Activated CD4-positive, alpha-beta memory T cell treated with anti-CD3 and anti-CD28 coated beads, Interleukin-2, amount 10 ng/mL, durations not matched to agents 7 days and 5 days (primary cell): ENCODE results near the gene SPG11. TPM values are rescaled to one million over a fixed set of nuclear protein-coding genes. Genes with fewer than 3 reads are reported as not detected.
"Not testable (repeated sequence)": the region's sequence is repeated elsewhere in the genome, so short reads cannot be mapped to it uniquely, and the experiment has no call there.

Source experiments
- CTCF ChIA-PET: fragments of 350-600 bp; sonication (Branson Sonifier 250); formaldehyde crosslinking; loops from one replicate; lab custom pipeline; 2021; ENCODE audit warnings: antibody characterized with exemption, inconsistent platforms; lab: Charles Lee
- POLR2A ChIA-PET: fragments of 350-600 bp; sonication (Branson Sonifier 250); formaldehyde crosslinking; loops from one replicate; lab custom pipeline; 2021; ENCODE audit warnings: antibody characterized with exemption; lab: Charles Lee
- DNase-seq: peaks from one replicate; pipeline ENCODE4 v3.0.0-alpha.2; 2020
- H3K27ac Mint-ChIP-seq: one replicate; pipeline ENCODE4 v1.8.0; 2021; ENCODE audit warnings: mild to moderate bottlenecking, mixed read lengths
- H3K27me3 Mint-ChIP-seq: one replicate; pipeline ENCODE4 v1.8.0; 2021; ENCODE audit warnings: mixed read lengths
- H3K36me3 Mint-ChIP-seq: one replicate; pipeline ENCODE4 v1.8.0; 2021; ENCODE audit warnings: low read depth, mixed read lengths
- H3K4me1 Mint-ChIP-seq: one replicate; pipeline ENCODE4 v1.8.0; 2021; ENCODE audit warnings: mixed read lengths
- H3K4me3 Mint-ChIP-seq: one replicate; pipeline ENCODE4 v1.8.0; 2021; ENCODE audit warnings: mild to moderate bottlenecking, mixed read lengths
- H3K9me3 Mint-ChIP-seq: one replicate; pipeline ENCODE4 v1.8.0; 2021; ENCODE audit warnings: mixed read lengths
- total RNA-seq, 2 experiments: library from RNA; stranded (reverse); gene quantifications; one replicate each; pipeline ENCODE4 v1.2.3, GENCODE V29; 2021

SPG11 gene
- total RNA-seq, 2 experiments from 2014 or later, result 76.9 to 84.4 TPM

DNA sequence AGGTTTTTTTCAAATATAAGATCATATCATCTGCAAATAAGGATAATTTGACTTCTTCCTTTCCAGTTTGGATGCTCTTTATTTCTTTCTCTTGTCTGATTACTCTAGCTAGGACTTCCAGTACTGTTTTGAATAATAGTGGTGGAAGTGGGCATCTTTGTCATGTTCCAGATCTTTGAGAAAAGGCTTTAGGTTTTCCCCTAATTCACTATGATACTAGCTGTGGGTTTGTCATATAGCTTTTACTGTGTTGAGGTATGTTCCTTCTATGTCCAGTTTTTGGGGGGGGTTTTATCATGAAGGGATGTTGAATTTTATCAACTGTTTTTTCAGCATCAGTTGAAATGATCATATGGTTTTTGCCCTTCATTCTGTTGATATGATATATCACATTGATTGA is 37.2 kb upstream of the SPG11 start:
- H3K4me3 Mint-ChIP-seq, H3K27ac Mint-ChIP-seq, CTCF ChIA-PET, DNase-seq: not testable (repeated sequence)
- Mint-ChIP-seq H3K36me3 (peaks cover 51% of the 10 kb centered on the region), H3K27me3 (peaks cover 15% of the 10 kb centered on the region), H3K9me3 (peaks cover 26% of the 10 kb centered on the region), H3K4me1 (peaks cover 17% of the 10 kb centered on the region)
- POLR2A ChIA-PET, result interaction anchor here (1.2 to 4.0 kb wide), 3 partner anchors 11 to 34 kb away, joined by 4 to 19 read pairs (median 6); partner anchors contain the start of genes B2M and PATL2

DNA sequence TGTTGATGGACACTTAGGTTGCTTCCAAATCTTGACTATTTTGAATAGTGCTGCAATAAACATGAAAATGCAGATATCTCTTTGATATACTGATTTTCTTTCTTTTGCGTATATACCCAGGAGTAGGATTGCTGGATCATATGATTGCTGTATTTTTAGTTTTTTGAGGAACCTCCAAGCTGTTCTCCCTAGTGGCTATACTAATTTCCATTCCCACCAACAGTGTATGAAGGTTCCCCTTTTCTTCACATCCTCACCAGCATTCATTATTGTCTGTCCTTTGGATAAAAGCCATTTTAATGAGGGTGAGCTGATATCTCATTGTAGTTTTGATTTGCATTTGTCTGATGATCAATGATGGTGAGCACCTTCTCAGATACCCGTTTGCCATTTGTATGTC is 35.2 kb upstream of the SPG11 start:
- H3K4me1 Mint-ChIP-seq, result peaks cover 25% of the 10 kb centered on the region
- no peak for DNase-seq
- CTCF ChIA-PET, result interaction anchor here (0.7 kb wide), 1 partner anchor 83 kb away, joined by 3 read pairs; no protein-coding TSS in a partner anchor
- H3K36me3 Mint-ChIP-seq, result peaks cover 39% of the 10 kb centered on the region
- POLR2A ChIA-PET, result interaction anchor here (0.8 to 4.0 kb wide), 6 partner anchors 9 to 34 kb away, joined by 3 to 19 read pairs (median 5); partner anchors contain the start of genes B2M, PATL2 and SPG11
- peaks cover 17% of the 10 kb centered on the region for H3K9me3 Mint-ChIP-seq
- no peak overlapping the region for H3K27ac Mint-ChIP-seq
- no peak overlapping the region for H3K4me3 Mint-ChIP-seq
- H3K27me3 Mint-ChIP-seq, result peaks cover 15% of the 10 kb centered on the region

DNA sequence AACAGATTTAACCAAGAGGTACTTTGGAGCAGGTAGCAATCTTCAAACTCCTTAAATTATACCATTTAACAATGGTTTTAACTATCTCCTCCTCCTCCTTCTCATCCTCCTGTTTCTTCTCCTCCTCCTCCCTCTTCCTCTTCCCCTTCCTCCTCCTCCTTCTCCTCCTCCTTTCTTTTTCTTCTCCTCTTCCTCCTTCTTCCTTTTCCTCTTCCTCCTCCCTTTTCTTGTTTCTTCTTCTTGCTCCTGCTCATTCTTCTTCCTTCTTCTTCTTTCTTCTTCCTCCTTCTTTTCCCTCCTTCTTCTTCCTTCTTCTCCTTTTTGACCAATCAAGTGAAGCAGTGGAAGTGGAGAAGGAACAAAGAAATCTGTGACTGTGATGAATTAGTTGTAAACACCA is 33.6 kb upstream of the SPG11 start:
- CTCF ChIA-PET, result no interaction called here
- Mint-ChIP-seq H3K36me3 (peaks cover 24% of the 10 kb centered on the region), H3K4me1 (peaks cover 25% of the 10 kb centered on the region), H3K4me3 (no peak overlapping the region), H3K9me3 (peaks cover 11% of the 10 kb centered on the region), H3K27me3 (peaks cover 15% of the 10 kb centered on the region), H3K27ac (no peak overlapping the region)
- POLR2A ChIA-PET, result interaction anchor here (0.7 to 1.8 kb wide), 4 partner anchors 10 to 55 kb away, joined by 3 to 4 read pairs (median 3); no protein-coding TSS in a partner anchor
- DNase-seq, result no peak

DNA sequence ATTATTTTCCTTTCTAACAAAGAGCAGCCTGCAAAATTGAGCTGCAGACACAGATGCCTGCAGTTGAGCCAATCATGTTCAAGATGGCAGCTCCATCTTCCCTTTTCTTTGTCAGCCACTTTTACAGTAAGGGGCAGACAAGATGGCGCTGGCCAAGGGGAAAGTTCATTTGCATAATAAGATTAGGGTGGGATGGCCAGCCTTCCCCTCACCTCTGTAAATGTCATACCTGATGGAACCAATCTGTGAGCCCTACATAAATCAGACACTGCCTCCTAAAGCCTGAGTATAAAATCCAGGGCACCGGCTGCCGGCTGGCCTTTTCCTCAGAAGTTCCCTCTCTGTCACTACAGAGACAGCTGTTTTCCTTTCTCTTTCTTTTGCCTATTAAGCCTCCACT is 31.8 kb upstream of the SPG11 start:
- Mint-ChIP-seq H3K9me3 (no peaks in the 10 kb centered on the region), H3K4me3 (no peak overlapping the region), H3K36me3 (peaks cover 10% of the 10 kb centered on the region), H3K4me1 (peaks cover 20% of the 10 kb centered on the region), H3K27me3 (peaks cover 15% of the 10 kb centered on the region), H3K27ac (no peak overlapping the region)
- CTCF ChIA-PET, result interaction anchor here (0.6 to 1.7 kb wide), 2 partner anchors 32 to 1600 kb away, joined by 3 to 5 read pairs; partner anchors contain the start of gene SPG11
- DNase-seq, result no peak
- POLR2A ChIA-PET, result interaction anchor here (0.9 to 3.0 kb wide), 4 partner anchors 16 to 29 kb away, joined by 4 to 23 read pairs (median 6); partner anchors contain the start of genes B2M and PATL2

DNA sequence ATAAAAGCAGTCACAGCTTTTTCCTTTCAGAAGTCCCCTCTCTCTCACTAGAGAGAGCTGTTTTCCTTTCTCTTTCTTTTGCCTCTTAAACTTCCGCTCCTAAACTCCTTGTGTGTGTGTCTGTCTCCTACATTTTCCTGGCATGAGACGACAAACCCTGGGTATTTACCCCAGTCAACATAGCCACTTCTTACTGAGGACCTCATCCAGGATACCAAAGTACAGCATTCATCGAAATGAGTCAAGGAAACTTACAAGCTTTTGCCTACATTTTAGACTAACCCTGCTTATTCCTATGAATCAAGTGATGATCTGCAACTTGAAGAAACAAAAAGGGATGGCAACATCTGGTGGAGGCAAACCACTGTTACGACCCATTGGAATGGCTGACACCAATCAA is 31.0 kb upstream of the SPG11 start:
- no peak overlapping the region for H3K4me3 Mint-ChIP-seq
- H3K27me3 Mint-ChIP-seq, result peaks cover 15% of the 10 kb centered on the region
- CTCF ChIA-PET, result no interaction called here
- peaks cover 22% of the 10 kb centered on the region for H3K4me1 Mint-ChIP-seq
- POLR2A ChIA-PET, result interaction anchor here (1.2 to 3.0 kb wide), 3 partner anchors 17 to 35 kb away, joined by 3 to 23 read pairs (median 7); partner anchors contain the start of genes B2M and PATL2
- H3K27ac Mint-ChIP-seq, result no peak overlapping the region
- DNase-seq, result no peak
- peaks cover 2% of the 10 kb centered on the region for H3K9me3 Mint-ChIP-seq
- H3K36me3 Mint-ChIP-seq, result peaks cover 6% of the 10 kb centered on the region

DNA sequence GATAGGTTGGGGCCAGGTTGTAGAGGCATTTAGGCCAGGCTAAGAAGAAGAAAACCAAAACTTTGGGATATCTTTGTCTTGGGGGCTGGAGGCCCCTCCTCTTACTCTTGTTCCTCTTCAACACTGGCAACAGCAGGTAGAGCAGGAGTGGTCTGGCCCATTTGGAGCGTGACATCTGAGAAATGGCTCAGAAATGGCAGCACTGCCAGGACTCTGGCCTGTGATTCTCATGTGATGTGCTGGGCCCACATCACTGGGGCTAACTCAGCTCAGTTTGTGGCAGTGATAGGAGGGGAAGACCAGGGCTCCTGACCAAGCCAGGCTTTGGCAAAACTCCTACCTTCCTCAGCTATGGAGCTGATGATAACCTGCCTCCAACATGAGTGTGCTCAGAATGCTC is 29.2 kb upstream of the SPG11 start:
- Mint-ChIP-seq H3K27ac (no peak overlapping the region), H3K9me3 (peaks cover 16% of the 10 kb centered on the region), H3K27me3 (peaks cover 9% of the 10 kb centered on the region), H3K4me1 (peaks cover 36% of the 10 kb centered on the region), H3K4me3 (no peak overlapping the region), H3K36me3 (peaks cover 18% of the 10 kb centered on the region)
- CTCF ChIA-PET, result interaction anchor here (0.9 to 1.7 kb wide), 7 partner anchors 10 to 472 kb away, joined by 3 to 9 read pairs (median 5); partner anchors contain the start of genes B2M, PATL2 and SPG11
- POLR2A ChIA-PET, result interaction anchor here (1.2 to 35.5 kb wide), 5 partner anchors 9 to 29 kb away, joined by 4 to 4153 read pairs (median 5); partner anchors contain the start of genes B2M, PATL2, SPG11 and TRIM69
- DNase-seq, result no peak

DNA sequence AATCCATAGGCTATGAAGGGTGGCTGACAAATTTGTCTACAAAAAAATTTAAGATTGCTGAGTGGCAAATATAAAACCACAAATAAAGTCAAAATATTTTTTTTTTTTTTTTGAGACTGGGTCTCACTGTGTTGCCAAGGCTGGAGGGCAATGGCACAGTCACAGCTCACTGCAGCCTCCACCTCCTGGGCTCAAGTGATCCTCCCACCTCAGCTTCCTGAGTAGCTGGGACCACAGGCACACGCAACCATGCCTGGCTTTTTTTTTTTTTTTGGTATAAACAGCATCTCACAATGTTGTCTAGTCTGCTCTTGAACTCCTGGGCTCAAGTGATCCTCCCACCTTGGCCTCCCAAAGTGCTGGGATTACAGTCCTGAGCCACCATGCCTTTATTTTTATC is 26.8 kb upstream of the SPG11 start:
- Mint-ChIP-seq H3K36me3 (peaks cover 40% of the 10 kb centered on the region), H3K4me1 (peaks cover 44% of the 10 kb centered on the region), H3K27ac (peak overlapping the region; percentile 52), H3K9me3 (peaks cover 27% of the 10 kb centered on the region)
- peak; percentile 56 for DNase-seq
- not testable (repeated sequence) for H3K4me3 Mint-ChIP-seq, H3K27me3 Mint-ChIP-seq
- ChIA-PET POLR2A (interaction anchor here (0.7 to 35.5 kb wide), 4 partner anchors 13 to 31 kb away, joined by 3 to 4153 read pairs (median 59); partner anchors contain the start of genes B2M, PATL2, SPG11 and TRIM69), CTCF (interaction anchor here (0.7 to 2.0 kb wide), 7 partner anchors 13 to 92 kb away, joined by 3 to 19 read pairs (median 7); partner anchors contain the start of genes B2M, PATL2 and SPG11)

DNA sequence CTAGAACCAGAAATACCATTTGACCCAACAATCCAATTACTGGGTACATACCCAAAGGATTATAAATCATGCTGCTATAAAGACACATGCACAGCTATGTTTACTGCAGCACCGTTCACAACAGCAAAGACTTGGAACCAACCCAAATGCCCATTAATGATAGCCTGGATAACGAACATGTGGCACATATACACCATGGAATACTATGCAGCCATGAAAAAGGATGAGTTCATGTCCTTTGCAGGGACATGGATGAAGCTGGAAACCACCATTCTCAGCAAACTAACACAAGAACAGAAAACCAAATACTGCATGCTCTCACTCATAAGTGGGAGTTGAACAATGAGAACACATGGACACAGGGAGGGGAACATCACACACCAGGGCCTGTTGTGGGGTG is 25.9 kb upstream of the SPG11 start:
- peak overlapping the region; percentile 31 for H3K27ac Mint-ChIP-seq
- H3K4me1 Mint-ChIP-seq, result peaks cover 49% of the 10 kb centered on the region
- H3K27me3 Mint-ChIP-seq, DNase-seq, H3K4me3 Mint-ChIP-seq: not testable (repeated sequence)
- peaks cover 35% of the 10 kb centered on the region for H3K9me3 Mint-ChIP-seq
- ChIA-PET CTCF (interaction anchor here (0.8 to 2.0 kb wide), 4 partner anchors 19 to 49 kb away, joined by 3 to 8 read pairs (median 6); partner anchors contain the start of gene SPG11), POLR2A (interaction anchor here (3.2 to 35.5 kb wide), 3 partner anchors 12 to 32 kb away, joined by 27 to 4153 read pairs (median 91); partner anchors contain the start of genes B2M, PATL2, SPG11 and TRIM69)
- peaks cover 48% of the 10 kb centered on the region for H3K36me3 Mint-ChIP-seq

DNA sequence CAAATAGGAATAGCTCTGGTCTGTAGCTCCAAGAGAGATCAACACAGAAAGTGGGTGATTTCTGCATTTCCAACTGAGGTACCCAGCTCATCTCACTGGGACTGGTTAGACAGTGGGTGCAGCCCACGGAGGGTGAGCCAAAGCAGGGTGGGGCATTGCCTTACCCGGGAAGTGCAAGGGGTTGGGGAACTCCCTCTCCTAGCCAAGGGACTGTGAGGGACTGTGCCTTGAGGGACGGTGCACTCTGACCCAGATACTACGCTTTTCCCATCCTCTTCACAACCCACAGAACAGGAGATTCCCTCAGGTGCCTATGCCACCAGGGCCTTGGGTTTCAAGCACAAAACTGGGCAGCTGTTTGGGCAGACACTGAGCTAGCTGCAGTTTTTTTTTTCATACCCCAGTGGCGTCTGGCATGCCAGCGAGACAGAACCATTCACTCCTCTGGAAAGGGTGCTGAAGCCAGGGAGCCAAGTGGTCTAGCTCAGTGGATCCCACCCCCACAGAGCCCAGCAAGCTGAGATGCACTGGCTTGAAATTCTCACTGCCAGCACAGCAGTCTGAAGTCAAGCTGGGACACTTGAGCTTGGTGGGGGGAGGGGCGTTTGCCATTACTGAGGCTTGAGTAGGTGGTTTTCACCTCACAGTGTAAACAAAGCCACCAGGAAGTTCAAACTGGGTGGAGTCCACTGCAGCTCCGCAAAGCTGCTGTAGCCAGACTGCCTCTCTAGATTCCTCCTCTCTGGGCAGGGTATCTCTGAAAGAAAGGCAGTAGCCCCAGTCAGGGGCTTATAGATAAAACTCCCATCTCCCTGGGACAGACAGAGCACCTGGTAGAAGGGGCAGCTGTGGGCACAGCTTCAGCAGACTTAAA is 19.6 kb upstream of the SPG11 start:
- peak overlapping the region; percentile 89 for H3K27ac Mint-ChIP-seq
- peaks cover 85% of the 10 kb centered on the region for H3K4me1 Mint-ChIP-seq
- ChIA-PET POLR2A (interaction anchor here (0.8 to 35.5 kb wide), 9 partner anchors 9 to 137 kb away, joined by 3 to 4153 read pairs (median 6); partner anchors contain the start of genes B2M, PATL2, SPG11 and TRIM69), CTCF (interaction anchor here (1.0 to 5.7 kb wide), 10 partner anchors 9 to 55 kb away, joined by 3 to 85 read pairs (median 6); partner anchors contain the start of genes B2M, PATL2 and SPG11)
- peak overlapping the region; percentile 64 for H3K4me3 Mint-ChIP-seq
- H3K36me3 Mint-ChIP-seq, result peaks cover 72% of the 10 kb centered on the region
- not testable (repeated sequence) for H3K27me3 Mint-ChIP-seq
- peak; percentile 91 for DNase-seq
- H3K9me3 Mint-ChIP-seq, result peaks cover 32% of the 10 kb centered on the region

DNA sequence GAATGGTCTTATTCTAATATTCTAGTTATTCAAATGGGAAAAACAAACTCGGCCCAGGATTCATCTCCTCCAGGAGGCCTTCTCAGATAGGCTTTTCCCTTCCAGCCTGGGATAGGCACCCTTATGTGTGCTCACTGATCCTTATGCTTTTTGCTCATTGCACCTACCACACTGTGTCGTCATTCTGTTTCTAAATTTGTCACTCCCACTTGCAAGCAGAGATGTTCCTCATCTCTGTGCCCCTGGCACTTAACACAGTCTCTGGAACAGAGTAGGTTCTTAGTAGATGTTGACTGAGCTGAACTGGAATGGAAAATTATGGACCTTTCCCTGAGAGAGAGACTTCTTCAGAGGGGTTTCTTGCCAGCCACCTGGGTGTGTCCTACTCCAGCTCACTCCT is 18.7 kb upstream of the SPG11 start:
- Mint-ChIP-seq H3K27me3 (no peaks in the 10 kb centered on the region), H3K36me3 (peaks cover 68% of the 10 kb centered on the region), H3K27ac (peak overlapping the region; percentile 89), H3K4me3 (peak overlapping the region; percentile 64), H3K9me3 (peaks cover 26% of the 10 kb centered on the region), H3K4me1 (peaks cover 87% of the 10 kb centered on the region)
- CTCF ChIA-PET, result interaction anchor here (1.4 to 5.7 kb wide), 6 partner anchors 10 to 56 kb away, joined by 5 to 85 read pairs (median 10); partner anchors contain the start of genes B2M, PATL2 and SPG11
- POLR2A ChIA-PET, result interaction anchor here (1.0 to 35.5 kb wide), 7 partner anchors 8 to 104 kb away, joined by 3 to 4153 read pairs (median 15); partner anchors contain the start of genes B2M, PATL2, SPG11 and TRIM69
- DNase-seq, result no peak

DNA sequence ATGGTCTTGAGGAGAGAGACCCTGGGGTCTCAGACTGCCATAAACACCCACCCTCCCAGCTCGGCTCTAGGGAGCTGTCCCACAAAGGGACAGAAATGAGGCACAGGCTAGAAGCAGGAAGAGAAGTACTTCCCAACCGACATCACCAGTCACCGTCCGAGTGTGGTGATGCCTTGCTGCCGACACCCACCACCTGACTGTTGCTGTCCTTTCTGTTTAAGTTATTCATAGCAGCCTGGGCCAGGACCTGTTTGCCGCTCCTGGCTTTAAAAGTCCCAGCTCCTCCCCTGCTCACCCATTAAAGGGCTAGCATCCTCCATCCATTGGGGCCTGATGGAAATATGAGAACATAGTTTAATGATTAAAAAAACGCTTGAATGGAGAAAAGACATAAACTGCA is 13.2 kb upstream of the SPG11 start:
- ChIA-PET CTCF (interaction anchor here (1.3 to 2.8 kb wide), 10 partner anchors 10 to 84 kb away, joined by 3 to 45 read pairs (median 6); partner anchors contain the start of genes B2M, PATL2, SPG11 and TRIM69), POLR2A (interaction anchor here (1.1 to 35.5 kb wide), 9 partner anchors 10 to 911 kb away, joined by 3 to 4153 read pairs (median 7); partner anchors contain the start of genes B2M, BLOC1S6, PATL2 and SPG11)
- peaks cover 4% of the 10 kb centered on the region for H3K9me3 Mint-ChIP-seq
- peak; percentile 63 for DNase-seq
- H3K4me3 Mint-ChIP-seq, result peak overlapping the region; percentile 65
- no peaks in the 10 kb centered on the region for H3K27me3 Mint-ChIP-seq
- H3K36me3 Mint-ChIP-seq, result peaks cover 44% of the 10 kb centered on the region
- H3K27ac Mint-ChIP-seq, result peak overlapping the region; percentile 94
- peaks cover 76% of the 10 kb centered on the region for H3K4me1 Mint-ChIP-seq
